NCI-H1694 treated with DMSO at 0.1 percent for 48 hours (cell line): Measurements from ENCODE around the gene STX8.

ENCODE experiments used
- DNase-seq: peaks from one replicate; lab custom pipeline; 2025; lab: John Stamatoyannopoulos, UW

The STX8 gene

DNA sequence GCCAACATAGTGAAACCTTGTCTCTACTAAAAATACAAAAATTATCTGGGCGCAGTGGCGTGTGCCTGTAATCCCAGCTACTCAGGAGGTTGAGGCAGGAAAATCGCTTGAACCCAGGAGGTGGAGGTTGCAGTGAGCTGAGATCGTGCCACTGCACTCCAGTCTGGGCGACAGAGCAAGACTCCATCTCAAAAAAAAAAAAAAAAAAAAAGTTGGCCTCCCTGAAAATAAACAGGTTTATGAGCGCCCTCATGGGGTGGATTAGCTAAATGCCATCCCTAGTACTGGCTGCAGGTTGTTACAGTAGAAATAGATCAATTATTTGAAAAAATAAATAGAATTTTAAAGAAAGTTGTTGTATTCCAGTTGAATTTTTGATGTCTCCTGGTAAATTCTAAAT, 20.9 kb downstream of the STX8 start:
- DNase-seq: peak; percentile 48

DNA sequence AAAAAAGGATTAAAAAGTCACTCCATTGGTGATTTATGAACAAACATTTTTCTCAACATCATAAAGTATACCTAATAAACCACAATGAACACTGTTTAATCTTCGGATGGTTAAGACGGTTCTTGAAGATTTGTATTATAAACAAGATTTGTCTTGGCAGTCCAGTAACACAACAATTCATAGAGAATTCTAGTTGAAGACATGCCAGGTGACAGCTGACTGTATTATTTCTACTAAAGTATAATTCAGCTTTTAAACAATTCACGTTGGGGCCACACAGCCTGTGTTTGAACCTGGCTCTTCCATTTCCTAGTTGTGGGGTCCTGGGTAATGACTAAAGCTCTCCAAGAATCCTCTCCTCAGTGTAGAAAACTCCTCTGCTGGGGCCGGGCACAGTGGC, 22.0 kb downstream of the STX8 start:
- DNase-seq: no peak

DNA sequence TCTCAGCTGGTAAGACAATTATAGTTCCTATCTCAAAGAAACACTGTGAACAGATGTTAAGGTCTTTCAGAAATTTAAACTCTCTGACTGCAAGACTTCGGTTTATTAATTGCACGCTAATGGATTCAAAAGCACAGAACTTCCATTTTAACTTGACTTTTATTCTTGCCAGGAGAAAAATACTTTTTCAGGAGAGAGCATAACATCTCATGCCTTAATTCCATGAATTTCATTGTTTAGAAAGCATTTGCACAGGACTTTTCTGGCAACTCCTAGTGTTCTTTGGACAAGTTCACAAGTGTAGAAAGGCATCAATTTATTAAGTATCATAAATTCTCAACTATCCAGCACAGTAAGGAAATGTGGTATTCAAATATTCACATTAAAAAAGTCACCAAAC, 22.4 kb downstream of the STX8 start:
- DNase-seq: no peak

DNA sequence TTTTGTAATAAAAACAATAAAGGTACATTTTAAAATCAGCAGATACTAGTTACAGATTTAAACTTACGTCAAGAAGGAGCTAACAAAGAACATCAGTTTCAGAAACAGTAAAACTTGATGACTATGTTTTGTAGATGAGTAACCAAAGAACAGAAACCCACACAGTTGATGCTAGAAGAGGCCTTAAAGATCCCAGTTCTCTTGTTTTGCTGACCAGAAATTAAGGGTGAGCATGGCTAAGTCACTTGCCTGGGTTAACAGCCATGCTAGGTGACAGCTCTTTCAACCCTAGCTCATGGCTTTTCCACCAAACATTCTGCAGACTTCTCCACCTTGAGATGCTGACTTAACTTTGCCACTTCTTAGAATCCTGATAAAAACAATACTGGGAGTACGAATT, 26.4 kb downstream of the STX8 start:
- no peak for DNase-seq

DNA sequence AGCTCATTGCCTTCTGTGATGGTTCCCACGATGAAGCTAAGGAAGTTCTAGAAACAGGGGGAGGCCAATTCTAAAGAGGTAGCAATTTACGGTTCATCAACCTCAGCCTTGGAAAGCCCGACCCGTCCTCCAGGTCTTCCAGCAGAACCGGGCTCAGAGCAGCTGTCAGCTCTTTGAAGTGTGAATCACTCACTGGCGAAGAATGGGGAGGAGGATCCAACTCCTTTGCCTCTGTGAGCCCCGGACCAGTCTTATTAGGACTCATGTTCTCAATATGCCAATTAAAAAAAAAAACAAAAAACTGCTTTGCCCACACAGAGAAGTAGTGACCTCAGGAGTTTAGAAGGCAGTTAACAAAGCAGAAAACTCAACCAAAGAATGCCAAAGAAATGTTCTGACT, 31.4 kb downstream of the STX8 start:
- no peak for DNase-seq

DNA sequence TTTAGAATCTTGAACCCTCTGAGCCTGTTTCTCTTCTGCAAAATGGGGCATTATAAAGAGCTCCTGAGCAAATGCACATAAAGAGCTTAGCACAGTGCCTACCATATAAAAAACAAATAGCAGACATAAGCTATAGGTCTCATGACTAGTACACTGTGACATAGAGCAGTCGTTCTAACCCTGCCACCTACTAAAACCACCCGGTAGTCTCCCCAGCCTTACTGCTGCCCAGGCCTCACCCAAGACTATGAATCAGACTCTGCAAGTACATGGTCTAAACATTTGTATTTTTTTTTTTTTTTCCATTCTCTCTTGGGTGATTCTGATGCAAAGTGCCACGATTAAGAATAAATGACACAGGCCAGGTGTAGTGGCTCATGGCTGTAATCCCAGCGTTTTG, 33.9 kb downstream of the STX8 start:
- no peak for DNase-seq

DNA sequence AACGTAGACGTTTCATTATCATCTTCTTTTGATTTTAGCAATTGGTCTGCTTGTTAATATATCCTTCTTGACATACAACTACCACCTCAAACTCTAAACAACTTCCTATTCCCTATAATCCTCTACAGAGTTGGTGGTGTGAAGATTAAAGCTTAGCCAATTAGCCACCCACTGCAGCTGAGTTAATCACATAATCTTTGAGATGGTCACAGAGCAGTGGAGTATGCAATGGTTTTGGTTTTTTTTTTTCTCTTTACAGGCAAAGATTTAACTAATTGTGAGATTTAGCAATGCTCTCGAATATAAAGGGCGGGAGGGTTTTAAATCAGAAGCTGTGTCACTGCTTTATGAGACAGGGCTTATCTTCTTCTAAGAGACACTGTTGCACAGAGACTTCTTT, 37.0 kb downstream of the STX8 start:
- DNase-seq: no peak

DNA sequence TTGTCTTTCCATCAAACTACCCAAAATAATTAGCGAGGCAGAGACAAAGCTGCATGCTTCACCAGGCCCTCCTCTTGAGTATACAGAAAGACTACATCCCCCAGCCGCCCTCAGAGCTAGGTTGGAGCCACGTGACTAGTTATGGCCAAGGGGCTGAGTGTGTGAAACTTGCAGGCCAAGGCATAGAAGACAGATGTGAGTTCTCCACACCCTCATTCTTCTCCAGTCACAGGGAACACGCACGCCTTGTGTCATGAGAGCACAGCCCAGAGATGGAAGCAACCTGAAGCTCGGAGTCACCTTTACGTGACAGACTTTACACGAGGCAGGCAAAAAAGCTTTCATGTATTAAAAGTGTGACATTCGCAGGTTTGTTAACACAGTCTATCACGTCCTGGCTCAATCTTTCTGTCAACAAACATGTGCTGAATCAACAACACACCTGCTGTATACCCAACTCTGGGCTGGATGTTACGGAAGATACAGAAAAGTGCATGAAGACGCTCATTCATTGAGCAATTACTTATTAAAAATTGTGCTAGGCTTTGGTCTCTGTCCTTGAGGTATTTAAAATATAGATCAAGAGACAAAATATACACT, 38.3 kb downstream of the STX8 start:
- no peak for DNase-seq

DNA sequence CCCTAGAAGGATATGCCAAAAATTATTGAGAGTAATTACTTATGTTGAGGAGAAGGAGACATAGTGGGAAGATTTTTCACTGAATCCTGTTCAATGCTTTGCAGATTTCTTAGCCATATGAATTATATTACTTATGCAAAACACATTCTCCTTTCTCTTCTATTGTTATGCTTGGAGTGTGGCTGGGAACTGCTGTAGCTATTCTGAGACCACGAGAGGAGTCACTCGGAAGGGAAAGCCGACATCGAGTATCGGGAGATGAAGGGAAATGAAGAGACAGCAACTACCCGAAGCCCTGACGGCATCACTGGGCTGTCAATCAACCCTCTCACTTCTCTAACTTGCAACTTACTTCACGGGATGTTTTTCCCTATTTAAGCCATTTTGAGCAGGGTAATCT, 39.6 kb downstream of the STX8 start:
- no peak for DNase-seq

DNA sequence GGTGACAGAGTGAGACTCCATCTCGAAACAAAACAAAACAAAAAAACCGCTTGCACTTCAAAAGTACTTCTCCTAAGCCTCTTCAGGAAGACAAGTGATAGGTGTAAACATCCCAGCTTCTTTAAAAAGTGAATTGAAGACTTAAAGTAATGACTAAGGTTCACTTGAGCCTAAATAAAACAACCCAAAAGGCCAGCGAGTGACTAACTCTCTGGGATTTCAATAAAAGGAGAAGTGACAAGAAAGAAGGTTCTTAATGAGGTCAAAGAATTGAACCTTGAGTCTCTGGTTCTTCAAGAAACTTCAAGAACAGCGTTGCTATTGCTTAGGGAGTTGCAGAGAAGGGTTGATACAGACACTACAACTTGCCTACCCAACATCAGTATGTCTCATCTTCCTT, 42.2 kb downstream of the STX8 start:
- no peak for DNase-seq

DNA sequence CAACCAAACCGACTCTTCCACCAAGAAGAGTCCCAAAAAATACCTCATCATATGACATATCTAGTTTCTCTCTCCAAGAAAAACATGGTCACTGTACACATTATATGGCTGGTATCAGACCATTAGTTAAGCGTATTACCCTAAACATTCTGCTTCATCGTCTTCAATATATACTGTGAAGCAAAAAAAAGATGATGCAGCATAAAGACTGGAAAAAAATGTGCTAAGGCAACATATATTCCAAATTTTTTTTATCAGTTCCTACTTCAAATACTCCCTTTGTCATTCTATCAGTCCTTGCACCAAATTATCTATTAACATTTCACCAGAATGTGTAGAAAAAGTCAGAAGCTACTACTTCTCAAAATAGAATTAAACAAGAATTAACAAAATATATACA, 42.9 kb downstream of the STX8 start:
- no peak for DNase-seq

DNA sequence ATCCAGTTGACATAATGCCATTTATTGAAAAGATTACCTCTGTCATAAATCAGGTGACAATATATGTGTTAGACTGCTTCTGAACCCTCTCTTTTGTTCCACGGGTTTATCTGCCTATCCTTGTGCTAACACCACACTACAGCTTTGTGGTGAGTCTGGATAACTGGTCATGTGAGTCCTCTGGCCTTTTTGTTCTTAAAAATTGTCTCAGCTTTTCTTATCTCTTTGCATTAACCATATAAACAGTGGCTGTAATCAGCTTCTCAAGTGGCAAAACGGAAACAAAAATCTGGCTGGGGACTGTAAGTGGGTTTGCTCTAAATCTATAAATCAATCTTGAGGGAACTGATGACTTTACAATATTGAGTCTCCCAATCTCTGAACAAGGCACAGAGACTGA, 44.6 kb downstream of the STX8 start:
- no peak for DNase-seq

DNA sequence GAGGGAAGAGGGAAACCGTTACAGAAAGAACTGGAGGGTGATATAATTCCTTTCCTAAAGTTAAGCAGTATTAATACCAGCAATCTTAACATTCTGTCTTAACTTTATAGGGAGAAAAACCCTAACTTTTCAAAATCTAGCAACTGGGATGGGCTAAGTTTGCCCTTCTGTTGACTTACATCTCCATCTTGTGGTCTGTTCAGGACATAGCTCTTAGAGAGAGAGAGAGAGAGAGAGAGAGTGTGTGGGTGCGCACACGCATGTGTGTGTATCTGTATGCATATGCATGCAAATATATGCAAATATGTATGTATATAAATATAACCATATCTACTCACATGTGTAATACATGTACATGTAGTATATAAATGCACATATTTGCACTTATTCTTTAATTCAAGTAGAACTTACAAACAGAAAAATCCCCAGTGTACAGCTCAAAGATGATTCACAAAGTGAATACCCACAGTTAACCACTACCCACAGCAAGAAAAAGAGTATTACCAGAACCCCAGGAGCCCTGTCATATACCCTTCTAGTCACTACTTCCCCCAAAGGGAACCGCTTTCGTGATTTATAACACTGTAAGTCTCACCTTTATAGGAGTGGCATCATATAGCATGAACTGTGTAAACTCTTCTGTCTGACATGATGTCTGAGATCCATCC, 46.5 kb downstream of the STX8 start:
- DNase-seq: peak; percentile 22

DNA sequence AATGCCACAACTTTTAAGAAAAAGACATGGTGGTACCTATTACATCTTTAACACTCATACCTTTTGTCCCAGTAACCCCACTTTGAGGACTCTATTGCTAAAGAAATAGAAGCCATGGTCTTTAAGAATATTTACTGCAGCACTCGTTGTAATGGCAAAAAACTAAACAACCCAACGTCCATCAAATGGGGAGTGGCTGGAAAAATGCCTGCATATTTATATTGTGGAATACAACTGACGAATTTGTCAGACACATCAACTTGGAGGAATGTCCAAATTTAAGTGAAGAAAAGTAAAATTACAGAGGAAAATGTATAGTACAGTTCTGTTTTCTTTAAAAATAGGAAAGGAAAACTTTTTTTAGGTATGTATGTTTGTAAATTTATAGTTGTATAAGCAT, 47.8 kb downstream of the STX8 start:
- no peak for DNase-seq

DNA sequence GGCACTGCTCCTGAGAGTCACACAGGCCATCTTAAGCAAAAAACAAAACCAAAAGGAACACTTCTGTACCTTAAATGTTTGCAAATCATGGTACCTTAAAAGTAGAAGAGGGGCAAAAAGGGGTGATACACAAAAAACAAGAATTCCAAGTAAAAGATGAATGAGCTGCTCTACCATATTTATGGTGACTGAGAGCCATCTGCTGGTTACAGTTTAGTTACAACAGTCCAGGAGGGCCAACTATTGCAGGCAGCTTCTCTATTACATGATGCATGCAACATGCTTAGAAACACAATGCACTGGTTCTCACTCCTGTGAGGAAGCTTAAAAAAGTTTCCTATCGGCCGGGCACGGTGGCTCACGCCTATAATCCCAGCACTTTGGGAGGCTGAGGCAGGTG, 53.5 kb downstream of the STX8 start:
- DNase-seq: peak; percentile 48

DNA sequence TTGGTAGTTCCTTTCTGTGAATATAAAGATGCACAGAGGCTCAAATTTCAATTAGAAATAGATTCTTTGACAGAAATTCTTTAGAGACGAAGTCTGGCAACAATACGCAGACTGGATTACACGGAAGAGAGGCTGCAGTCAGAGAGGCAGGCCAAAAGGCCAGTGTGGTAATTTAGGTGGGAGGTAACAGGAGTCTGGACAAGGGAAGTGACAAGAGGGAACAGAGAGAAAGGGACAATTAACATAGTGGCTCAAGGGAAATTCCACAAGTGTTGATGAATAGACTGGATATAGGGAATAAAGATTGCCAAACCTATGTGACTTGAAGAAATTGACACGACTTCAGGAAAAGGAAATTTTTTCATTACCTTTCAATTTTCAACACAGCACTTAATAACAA, 54.6 kb downstream of the STX8 start:
- no peak for DNase-seq

DNA sequence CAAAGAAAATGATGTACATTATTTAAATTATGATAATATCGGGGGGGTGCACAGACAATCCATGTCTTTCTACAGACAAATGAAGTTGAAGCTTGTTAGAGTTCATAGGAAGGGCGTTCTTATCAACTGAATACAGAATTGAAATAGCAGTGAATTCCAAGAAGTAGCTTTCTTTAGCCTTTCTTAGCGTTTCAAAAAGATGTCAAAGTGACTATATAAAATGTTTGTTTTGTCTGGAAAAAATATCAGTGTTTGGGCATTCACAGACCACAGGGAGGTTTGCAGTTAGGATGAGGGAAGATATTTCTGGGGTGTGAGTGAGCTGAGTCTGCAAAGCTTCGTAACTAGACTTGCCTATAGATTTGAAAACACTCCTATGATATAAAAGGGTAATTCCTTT, 55.0 kb downstream of the STX8 start:
- DNase-seq: no peak

DNA sequence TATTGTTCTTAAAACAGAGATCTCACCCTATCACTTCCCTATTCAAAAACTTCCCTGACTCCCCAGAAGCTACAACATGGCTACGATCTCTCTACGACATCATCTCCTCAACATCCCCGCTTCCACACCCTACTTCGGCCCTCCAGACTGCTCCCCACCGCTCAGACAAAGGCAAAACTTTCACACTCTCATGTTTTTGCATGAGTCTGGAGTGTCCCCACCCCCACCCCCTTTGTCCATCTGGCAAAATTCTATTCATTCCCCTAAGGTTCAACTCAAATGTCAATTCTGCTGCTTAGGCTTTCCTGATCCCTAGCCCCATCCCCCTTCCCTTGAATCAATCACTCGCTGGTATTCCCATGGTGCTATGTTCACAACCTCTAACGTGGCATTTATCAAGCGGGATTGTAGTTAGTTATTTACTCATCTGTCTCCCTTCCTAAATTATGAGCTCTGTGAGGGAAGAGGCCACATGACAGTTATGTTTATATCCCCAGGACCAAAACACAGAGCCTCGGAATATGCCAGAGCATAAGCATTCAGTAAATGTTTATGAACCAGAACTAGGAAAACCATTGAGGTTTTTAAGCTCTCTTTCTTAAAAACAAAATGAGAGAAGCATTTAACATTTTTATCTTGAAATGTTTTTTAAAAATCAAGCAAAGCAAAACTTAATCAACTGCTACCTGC, 55.9 kb downstream of the STX8 start:
- no peak for DNase-seq

DNA sequence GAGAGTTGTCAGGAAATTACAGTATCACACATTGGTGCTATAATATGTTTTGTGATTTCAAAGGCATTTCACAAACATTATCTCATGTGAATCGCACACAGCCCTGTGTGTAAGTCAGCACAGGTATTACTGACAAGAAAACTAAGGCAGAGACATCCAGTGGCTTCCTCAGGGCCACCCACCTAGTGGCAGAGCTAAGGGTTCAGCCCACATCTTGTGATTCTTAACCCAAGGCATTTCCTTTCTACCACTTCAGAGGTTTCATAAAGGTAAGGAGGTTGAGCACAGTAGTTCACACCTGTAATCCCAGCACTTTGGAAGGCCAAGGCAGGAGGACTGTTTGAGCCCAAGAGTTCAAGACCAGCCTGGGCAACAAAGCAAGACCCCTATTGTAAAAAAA, 58.2 kb downstream of the STX8 start:
- DNase-seq: no peak

DNA sequence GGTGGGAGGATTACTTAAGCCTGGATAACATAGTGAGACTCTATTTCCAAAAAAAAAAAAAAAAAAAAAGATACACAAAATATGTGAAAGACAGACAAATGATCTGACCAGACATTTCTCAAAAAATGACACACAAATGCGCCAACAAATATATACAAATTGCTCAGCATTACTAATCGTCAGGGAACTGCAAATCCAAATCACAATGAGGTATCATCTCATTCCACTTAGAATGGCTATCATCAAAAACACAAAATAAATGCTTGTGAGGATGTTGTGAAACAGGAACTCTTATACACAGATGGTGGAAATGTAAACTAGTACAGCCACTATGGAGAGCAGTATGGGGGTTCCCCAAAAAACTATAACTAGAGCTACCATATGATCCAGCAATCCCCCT, 62.4 kb downstream of the STX8 start:
- no peak for DNase-seq

DNA sequence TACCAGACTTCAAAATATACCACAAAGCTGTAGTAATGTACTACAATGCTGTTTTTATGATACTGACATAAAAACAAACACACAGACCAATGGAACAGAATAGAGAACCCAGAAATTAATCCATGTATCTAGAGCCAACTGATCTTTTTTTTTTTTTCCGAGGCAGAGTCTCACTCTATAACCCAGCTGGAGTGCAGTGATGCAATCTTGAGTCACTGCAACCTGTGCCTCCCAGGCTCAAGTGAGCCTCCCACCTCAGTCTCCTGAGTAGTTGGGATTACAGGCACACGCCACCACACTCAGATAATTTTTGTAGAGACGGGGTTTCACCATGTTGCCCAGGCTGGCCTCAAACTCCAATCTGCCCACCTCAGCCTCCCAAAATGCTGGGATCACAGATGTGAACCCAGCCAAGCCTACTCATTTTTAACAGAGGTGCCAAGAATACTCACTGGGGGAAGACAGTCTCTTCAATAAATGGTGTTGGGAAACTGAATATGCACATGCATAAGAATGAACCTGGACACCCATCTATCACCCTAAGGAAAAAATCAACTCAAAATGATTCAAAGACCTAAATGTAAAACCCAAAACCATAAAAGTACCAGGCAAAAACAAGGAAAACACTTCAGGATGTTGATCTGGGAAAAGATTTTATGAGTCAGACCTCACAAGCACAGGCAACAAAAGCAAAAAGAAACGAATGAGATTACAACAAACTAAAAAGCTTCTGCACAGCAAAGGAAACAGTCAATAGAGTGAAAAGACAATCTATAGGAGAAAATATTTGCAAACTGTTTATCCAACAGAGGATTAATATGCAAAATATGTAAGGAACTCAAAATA, 63.1 kb downstream of the STX8 start:
- no peak for DNase-seq

DNA sequence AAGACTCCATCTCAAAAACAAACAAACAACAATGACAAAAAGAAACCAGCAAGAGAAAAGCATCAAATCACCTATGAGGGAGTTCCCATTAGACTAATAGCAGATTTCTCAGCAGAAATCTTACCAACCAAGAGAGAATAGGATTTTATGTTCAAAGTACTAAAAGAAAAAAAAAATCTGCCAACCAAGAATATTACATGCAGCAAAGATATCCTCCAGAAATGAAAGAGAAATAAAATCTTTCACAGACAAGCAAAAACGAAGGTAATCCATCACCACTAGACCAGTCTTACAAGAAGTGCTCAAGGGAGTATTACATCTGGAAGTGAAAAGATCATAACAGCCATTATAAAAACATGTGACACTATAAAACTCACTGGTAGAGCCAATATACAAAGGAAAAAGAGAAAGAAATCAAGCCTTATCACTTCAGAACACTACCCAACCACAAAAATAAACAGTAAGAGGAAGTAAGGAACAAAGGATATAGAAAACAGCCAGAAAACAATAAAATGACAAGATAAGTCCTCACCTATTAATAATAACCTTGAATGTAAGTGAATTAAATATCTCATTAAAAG, 66.3 kb downstream of the STX8 start:
- no peak for DNase-seq

DNA sequence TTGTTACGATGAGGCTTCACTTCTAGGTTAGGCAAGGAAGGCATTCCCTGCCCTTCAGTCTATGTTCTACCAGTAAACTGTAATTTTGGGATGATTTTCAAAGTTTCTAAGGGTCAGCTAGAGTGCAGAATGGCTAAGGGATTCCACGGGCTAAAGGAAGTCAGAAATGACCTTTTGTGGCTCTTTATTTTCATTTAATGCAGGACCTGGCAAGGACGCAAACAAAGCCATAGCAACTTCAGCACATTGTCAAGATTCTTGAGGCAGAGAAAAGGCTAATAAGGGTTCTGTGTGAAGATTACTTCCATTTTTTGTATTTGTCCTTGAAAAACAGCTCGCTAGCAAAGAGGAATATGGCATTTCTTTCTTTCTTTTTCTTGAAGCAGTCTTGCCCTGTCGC, 76.6 kb downstream of the STX8 start:
- no peak for DNase-seq
